CD14-positive monocyte (primary cell): Measurements from ENCODE around the gene TREX2. TPM values are rescaled to one million over a fixed set of nuclear protein-coding genes. Genes with fewer than 3 reads are reported as not detected.
"Not testable (repeated sequence)": the region's sequence is repeated elsewhere in the genome, so short reads cannot be mapped to it uniquely, and the experiment has no call there.

Source experiments
- DNase-seq, 3 donors: peaks; one replicate each; pipeline ENCODE4 v3.0.0-alpha.2; 2011 to 2022
- H2AFZ ChIP-seq: 2 replicates; pipeline ENCODE4 v1.6.0; 2012; ENCODE audit warnings: mild to moderate bottlenecking, low read depth, low read length, inconsistent platforms; ENCODE audit not compliant: insufficient read depth, poor library complexity, severe bottlenecking
- H3K27ac ChIP-seq, 2 donors: 1 replicate in 1 of 2; 2 replicates in 1 of 2; pipeline ENCODE4 v1.5.1; 2012 to 2013; ENCODE audit warnings: low read length in 2 of 2, control low read depth in 1 of 2, inconsistent platforms in 1 of 2, low read depth in 1 of 2, mild to moderate bottlenecking in 1 of 2
- H3K27me3 ChIP-seq, 2 donors: one replicate each; pipeline versions ENCODE4 v1.6.0 to v1.6.1; 2011 to 2013; ENCODE audit warnings: low read length in 2 of 2; ENCODE audit not compliant: control insufficient read depth in 2 of 2, insufficient read depth in 2 of 2
- H3K36me3 ChIP-seq, 2 donors: replicated peaks in 1 of 2; 1 replicate in 1 of 2; 2 replicates in 1 of 2; pipeline versions ENCODE4 v1.5.1 to v1.6.1; 2012 to 2013; ENCODE audit warnings: low read length in 2 of 2, control low read depth in 1 of 2, inconsistent platforms in 1 of 2, mild to moderate bottlenecking in 1 of 2; ENCODE audit not compliant: insufficient read depth in 2 of 2, control insufficient read depth in 1 of 2
- H3K4me1 ChIP-seq, 2 donors: 1 replicate in 1 of 2; 2 replicates in 1 of 2; pipeline versions ENCODE4 v1.5.1 to v1.6.1; 2012 to 2013; ENCODE audit warnings: low read length in 2 of 2, control low read depth in 1 of 2, inconsistent platforms in 1 of 2, mild to moderate bottlenecking in 1 of 2, moderate library complexity in 1 of 2; ENCODE audit not compliant: insufficient read depth in 2 of 2, control insufficient read depth in 1 of 2
- H3K4me2 ChIP-seq: replicated peaks from 2 replicates; pipeline ENCODE3; 2012; ENCODE audit warnings: low read length, moderate library complexity, mild to moderate bottlenecking; ENCODE audit not compliant: poor library complexity, severe bottlenecking; ENCODE audit errors: extremely low read depth
- H3K4me3 ChIP-seq, 3 experiments: fragments of 200-600 bp in 1 of 3; sonication (generic) in 1 of 3; replicated peaks in 1 of 3; 1 replicate in 2 of 3; 2 replicates in 1 of 3; pipeline ENCODE4 v1.5.1; 2011 to 2013; ENCODE audit warnings: low read length in 3 of 3, mild to moderate bottlenecking in 3 of 3, control low read depth in 2 of 3, low read depth in 2 of 3, inconsistent platforms in 1 of 3, moderate library complexity in 1 of 3
- H3K79me2 ChIP-seq: 2 replicates; pipeline ENCODE4 v1.6.0; 2012; ENCODE audit warnings: mild to moderate bottlenecking, control low read depth, inconsistent platforms, low read length, moderate library complexity; ENCODE audit not compliant: insufficient read depth
- H3K9ac ChIP-seq: 2 replicates; pipeline ENCODE4 v1.6.0; 2017; ENCODE audit warnings: low read length, mild to moderate bottlenecking; ENCODE audit not compliant: insufficient read depth, poor library complexity, severe bottlenecking
- H3K9me3 ChIP-seq, 2 donors: replicated peaks in 1 of 2; 1 replicate in 1 of 2; 2 replicates in 1 of 2; pipeline versions ENCODE4 v1.5.1 to v1.6.1; 2012 to 2013; ENCODE audit warnings: low read length in 2 of 2, control low read depth in 1 of 2; ENCODE audit not compliant: control insufficient read depth in 1 of 2, insufficient read depth in 1 of 2
- H4K20me1 ChIP-seq: 2 replicates; pipeline ENCODE4 v1.6.0; 2012; ENCODE audit warnings: mild to moderate bottlenecking, low read length, control low read depth, moderate library complexity; ENCODE audit not compliant: insufficient read depth
- H3K27ac Mint-ChIP-seq, 7 donors: one replicate each; pipeline ENCODE4 v1.8.0; 2020; ENCODE audit warnings: mild to moderate bottlenecking in 7 of 7, mixed read lengths in 7 of 7, moderate library complexity in 6 of 7, inconsistent platforms in 2 of 7
- H3K27me3 Mint-ChIP-seq, 3 donors: one replicate each; pipeline ENCODE4 v1.8.0; 2021 to 2022; ENCODE audit warnings: low read depth in 3 of 3, mild to moderate bottlenecking in 3 of 3, mixed read lengths in 3 of 3, moderate library complexity in 3 of 3, inconsistent platforms in 1 of 3
- H3K36me3 Mint-ChIP-seq, 2 donors: one replicate each; pipeline ENCODE4 v1.8.0; 2020; ENCODE audit warnings: mixed read lengths in 2 of 2, inconsistent platforms in 1 of 2, mild to moderate bottlenecking in 1 of 2
- H3K4me1 Mint-ChIP-seq: one replicate; pipeline ENCODE4 v1.8.0; 2020; ENCODE audit warnings: mild to moderate bottlenecking, mixed read lengths
- H3K4me3 Mint-ChIP-seq, 2 donors: one replicate each; pipeline ENCODE4 v1.8.0; 2020; ENCODE audit warnings: mild to moderate bottlenecking in 2 of 2, mixed read lengths in 2 of 2, moderate library complexity in 1 of 2
- H3K9me3 Mint-ChIP-seq, 7 donors: one replicate each; pipeline ENCODE4 v1.8.0; 2020 to 2022; ENCODE audit warnings: mixed read lengths in 7 of 7, mild to moderate bottlenecking in 6 of 7, moderate library complexity in 6 of 7, inconsistent platforms in 2 of 7
- CTCF ChIP-seq: fragments of 200-600 bp; IDR thresholded peaks from one replicate; pipeline ENCODE4 v1.8.0; 2022; ENCODE audit warnings: antibody characterized with exemption, mild to moderate bottlenecking
- WGBS: methylation state at CpG from one replicate; pipeline ENCODE4 v1.1.5; 2013; ENCODE audit warnings: missing lambda C conversion rate; ENCODE audit not compliant: insufficient coverage; 5-methylcytosine and 5-hydroxymethylcytosine counted together
- intact Hi-C, 2 donors: fragments of 100-400 bp; cut with micrococcal nuclease; formaldehyde crosslinking; loops; one replicate each; pipeline versions ENCODE4 v1.15.0 to v1.15.1; 2023
- polyA plus RNA-seq, 3 donors: library from polyadenylated mRNA; depleted of rRNA in 1 of 3; unstranded in 2 of 3; stranded (reverse) in 1 of 3; fragments of 300-500 nt in 2 of 3; fragments of >200 nt in 1 of 3; fragmentation: Illumina TruSeq in 2 of 3; gene quantifications; 1 replicate in 2 of 3; 2 replicates in 1 of 3; pipeline ENCODE4 v1.2.3, GENCODE V29; 2012 to 2021

Gene TREX2
- polyA plus RNA-seq, 3 donors = 1.5 TPM; not detected in 2

DNA sequence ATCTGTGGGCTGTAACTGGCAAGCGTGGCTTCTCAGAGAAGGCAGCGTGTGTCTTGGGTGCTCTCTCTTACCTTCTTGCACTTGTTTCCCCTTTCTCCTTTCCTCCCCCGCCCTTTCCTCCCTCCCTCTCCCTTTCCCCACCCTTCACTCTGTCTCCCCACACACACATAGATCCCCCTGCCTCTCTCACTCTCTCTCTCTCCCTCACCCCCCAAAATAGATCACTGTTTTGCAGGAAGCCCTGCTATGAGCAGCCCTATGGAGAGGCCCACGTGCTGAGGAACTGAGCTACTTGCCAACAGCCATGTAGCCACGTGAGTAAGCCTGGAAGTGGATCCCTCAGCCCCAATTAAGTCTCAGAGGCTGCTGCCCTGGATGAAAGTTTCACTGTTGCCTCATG is 40.4 kb downstream of the TREX2 start:
- no peak overlapping the region for H3K4me2 ChIP-seq
- intact Hi-C loops = no loop called here
- H3K4me3 Mint-ChIP-seq = no peak overlapping the region
- no peaks in the 10 kb centered on the region for H3K27me3 ChIP-seq
- H3K79me2 ChIP-seq = no peaks in the 10 kb centered on the region
- H3K4me1 ChIP-seq = no peaks in the 10 kb centered on the region
- no peaks in the 10 kb centered on the region for H3K36me3 ChIP-seq
- H3K27ac ChIP-seq = no peak overlapping the region
- H3K27ac Mint-ChIP-seq = peak overlapping the region in 1 of 7 donors; percentile 11
- no peak for DNase-seq
- no peak overlapping the region for H3K9ac ChIP-seq
- H3K9me3 ChIP-seq = peaks cover 0 to 7% of the 10 kb centered on the region in 2 donors
- peaks cover 0 to 11% (median 0%) of the 10 kb centered on the region in 3 donors for H3K27me3 Mint-ChIP-seq
- no peaks in the 10 kb centered on the region for H3K36me3 Mint-ChIP-seq
- 10% methylated on average over 2 of the region's 5 CpGs for WGBS
- H3K9me3 Mint-ChIP-seq = peaks cover 0 to 10% (median 3%) of the 10 kb centered on the region in 7 donors
- H4K20me1 ChIP-seq = no peaks in the 10 kb centered on the region
- H3K4me1 Mint-ChIP-seq = peaks cover 5% of the 10 kb centered on the region
- no peak for TF ChIP-seq CTCF
- no peak overlapping the region for H3K4me3 ChIP-seq
- H2AFZ ChIP-seq = no peak overlapping the region

DNA sequence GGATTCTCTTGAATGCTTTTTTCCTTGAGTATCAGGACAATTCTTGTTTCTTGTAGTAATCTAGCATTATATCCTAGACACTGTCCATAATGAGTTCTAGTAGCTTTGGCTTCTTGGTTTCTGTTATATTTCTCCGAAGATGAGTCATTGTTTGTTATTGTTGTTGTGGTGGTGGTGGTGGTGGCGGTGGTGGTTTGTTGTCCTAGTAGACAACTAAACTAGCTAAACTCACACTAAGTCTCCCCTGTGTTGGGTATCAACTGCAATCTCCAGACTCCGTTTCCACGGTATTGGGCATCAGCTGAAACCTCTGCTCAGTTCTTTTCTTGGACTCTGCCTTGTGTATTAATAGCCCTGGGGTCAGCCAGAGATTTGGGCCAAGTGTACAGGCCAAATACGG is 41.5 kb downstream of the TREX2 start:
- H3K36me3 Mint-ChIP-seq, H3K27me3 ChIP-seq, H2AFZ ChIP-seq, H3K36me3 ChIP-seq, intact Hi-C loops, H3K4me3 Mint-ChIP-seq, H4K20me1 ChIP-seq, H3K27ac Mint-ChIP-seq, H3K27ac ChIP-seq, H3K9ac ChIP-seq, H3K4me1 ChIP-seq, H3K4me3 ChIP-seq, H3K79me2 ChIP-seq, DNase-seq, H3K4me2 ChIP-seq, H3K9me3 ChIP-seq, H3K4me1 Mint-ChIP-seq: not testable (repeated sequence)
- Mint-ChIP-seq H3K9me3 (peaks cover 0 to 10% (median 6%) of the 10 kb centered on the region in 7 donors), H3K27me3 (peaks cover 0 to 11% (median 0%) of the 10 kb centered on the region in 3 donors)
- 86% methylated on average over 1 of the region's 5 CpGs for WGBS
